HepG2 (cell line): ENCODE measurements around the gene DMRTC1B. TPM values are rescaled to one million over a fixed set of nuclear protein-coding genes. Genes with fewer than 3 reads are reported as not detected.
"Not testable (repeated sequence)": the region's sequence is repeated elsewhere in the genome, so short reads cannot be mapped to it uniquely, and the experiment has no call there.

ENCODE experiments used
- ATAC-seq: fragments of 200-7000 bp; cut with Tn5 transposase; 3 replicates; pipeline ENCODE4 v1.9.1; 2020; ENCODE audit warnings: mild to moderate bottlenecking, moderate library complexity
- BruUV-seq: library from RNA; stranded (reverse); fragments of 400-500 nt; replicated peaks from 2 replicates; lab custom pipeline; 2021; lab: Mats Ljungman, UMichigan
- CTCF ChIA-PET: fragments of 300-600 bp; formaldehyde crosslinking; extraction: SDS; loops from one replicate; lab custom pipeline; 2021; ENCODE audit warnings: low total read pairs, inconsistent platforms, low intra/inter-chr PET ratio; lab: Yijun Ruan, JAX
- POLR2A ChIA-PET: fragments of 350-600 bp; sonication (Branson Sonifier 250); formaldehyde crosslinking; loops from one replicate; lab custom pipeline; 2020; ENCODE audit warnings: antibody characterized with exemption, inconsistent platforms; lab: Yijun Ruan, JAX
- DNase-seq: peaks from one replicate; pipeline ENCODE4 v3.0.0-alpha.2; 2015; ENCODE audit warnings: low spot score
- FAIRE-seq: peaks from 3 replicates; lab custom pipeline; 2011; peaks lifted over from hg19 to GRCh38; lab: Jason Lieb, UNC
- H2AFZ ChIP-seq: one replicate; pipeline ENCODE4 v1.6.1; 2011; ENCODE audit warnings: low read length, inconsistent platforms
- H3K27ac ChIP-seq: fragments of 300-600 bp; 3 replicates; pipeline ENCODE4 v1.8.0; 2011; ENCODE audit warnings: mixed run types, mild to moderate bottlenecking, mixed read lengths, low read length, inconsistent platforms; ENCODE audit not compliant: insufficient read depth; ENCODE audit errors: extremely low read length
- H3K27me3 ChIP-seq, 2 experiments: fragments of 200-600 bp in 1 of 2; 2 replicates in 1 of 2; 3 replicates in 1 of 2; pipeline versions ENCODE4 v1.6.0 to v1.8.0; 2011; ENCODE audit warnings: low read length in 2 of 2, mild to moderate bottlenecking in 2 of 2, moderate library complexity in 2 of 2, inconsistent platforms in 1 of 2; ENCODE audit not compliant: insufficient read depth in 2 of 2, control insufficient read depth in 1 of 2
- H3K36me3 ChIP-seq, 2 experiments: fragments of 200-600 bp in 1 of 2; replicated peaks in 1 of 2; 2 replicates in 1 of 2; 3 replicates in 1 of 2; pipeline versions ENCODE4 v1.5.1 to v1.8.0; 2011; ENCODE audit warnings: low read length in 2 of 2, inconsistent platforms in 1 of 2; ENCODE audit not compliant: insufficient read depth in 2 of 2, control insufficient read depth in 1 of 2
- H3K4me1 ChIP-seq: 2 replicates; pipeline ENCODE4 v1.5.1; 2012; ENCODE audit warnings: low read length, inconsistent platforms; ENCODE audit not compliant: insufficient read depth
- H3K4me2 ChIP-seq: 2 replicates; pipeline ENCODE4 v1.6.0; 2011; ENCODE audit warnings: low read depth, low read length, inconsistent platforms
- H3K4me3 ChIP-seq, 3 experiments: fragments of 200-600 bp in 1 of 3; sonication (generic), shearing (Covaris generic) in 1 of 3; replicated peaks in 1 of 3; 2 replicates each; pipeline ENCODE4 v1.5.1; 2011 to 2016; ENCODE audit warnings: low read length in 3 of 3, inconsistent platforms in 2 of 3, low read depth in 2 of 3, mild to moderate bottlenecking in 2 of 3, control low read depth in 1 of 3, mixed read lengths in 1 of 3; ENCODE audit not compliant: insufficient read depth in 1 of 3
- H3K79me2 ChIP-seq: one replicate; pipeline ENCODE4 v1.6.1; 2011; ENCODE audit warnings: low read length, inconsistent platforms; ENCODE audit not compliant: insufficient read depth
- H3K9ac ChIP-seq: 2 replicates; pipeline ENCODE4 v1.6.0; 2011; ENCODE audit warnings: mild to moderate bottlenecking, low read depth, low read length, inconsistent platforms; ENCODE audit not compliant: insufficient read depth
- H3K9me3 ChIP-seq: 2 replicates; pipeline ENCODE4 v1.5.1; 2012; ENCODE audit warnings: mild to moderate bottlenecking, low read length
- H4K20me1 ChIP-seq: 2 replicates; pipeline ENCODE4 v1.6.0; 2011; ENCODE audit warnings: inconsistent platforms, mild to moderate bottlenecking, low read length, moderate library complexity; ENCODE audit not compliant: insufficient read depth
- WGBS: methylation state at CpG from one replicate; pipeline ENCODE4 v1.1.6; 2017; ENCODE audit warnings: low lambda C conversion rate; 5-methylcytosine and 5-hydroxymethylcytosine counted together
- in situ Hi-C: cut with HindIII; loops from 2 replicates; pipeline ENCODE4 v1.10.0; 2017; ENCODE audit warnings: low pct_unique_long_range_greater_than_20kb; ENCODE audit not compliant: extremely low pct_ligation_motif_present
- intact Hi-C: fragments of 100-400 bp; cut with micrococcal nuclease; formaldehyde crosslinking; loops from one replicate; pipeline ENCODE4 v1.10.0; 2022; ENCODE audit not compliant: unreplicated experiment
- polyA plus RNA-seq, 8 experiments: library from polyadenylated mRNA; depleted of rRNA in 3 of 8; stranded (reverse) in 7 of 8; unstranded in 1 of 8; fragments of >200 nt; fragmentation: Illumina TruSeq in 4 of 8; extraction: Trizol in 4 of 8; gene quantifications; 2 replicates each; pipeline versions ENCODE4 v1.2.1 to v1.2.3, GENCODE V29; 2011 to 2016; ENCODE audit warnings: low read depth in 4 of 8, missing spikeins in 1 of 8, mixed read lengths in 1 of 8; ENCODE audit not compliant: insufficient read depth in 1 of 8
- small RNA-seq, 3 experiments: library from RNA; depleted of rRNA; stranded (forward); fragments of <200 nt; gene quantifications; one replicate each; pipeline ENCODE3, GENCODE V24; 2012; ENCODE audit warnings: low read depth in 2 of 3, low replicate concordance in 1 of 3; ENCODE audit not compliant: insufficient read length in 3 of 3, insufficient read depth in 2 of 3
- total RNA-seq, 5 experiments: library from RNA; depleted of rRNA; stranded (reverse); fragments of >200 nt; fragmentation: Illumina TruSeq; extraction: Trizol; gene quantifications; 2 replicates each; pipeline ENCODE4 v1.2.3, GENCODE V29; 2016; ENCODE audit warnings: low read depth in 1 of 5

The DMRTC1B gene
- total and polyA plus RNA-seq, 2 of the 13 experiments (the other 11 are each of a cell fraction or from before 2014, with no cell fraction given), result not detected

GRCh38 chrX:72837532-72837931 is 60.8 kb downstream of the DMRTC1B start:
- CTCF ChIA-PET, H3K27ac ChIP-seq, H4K20me1 ChIP-seq, FAIRE-seq, BruUV-seq, intact Hi-C loops, H3K4me2 ChIP-seq, DNase-seq, H3K4me1 ChIP-seq, H3K9me3 ChIP-seq, H3K9ac ChIP-seq, H3K79me2 ChIP-seq, H2AFZ ChIP-seq, H3K36me3 ChIP-seq, H3K27me3 ChIP-seq, in situ Hi-C loops, ATAC-seq, POLR2A ChIA-PET, H3K4me3 ChIP-seq: not testable (repeated sequence)
- WGBS, result no CpG with 5 or more reads among the region's 2 CpGs

- FAIRE-seq, BruUV-seq, H2AFZ ChIP-seq, H3K4me2 ChIP-seq, H3K79me2 ChIP-seq, H3K9me3 ChIP-seq, CTCF ChIA-PET, H3K27ac ChIP-seq, H3K4me1 ChIP-seq, in situ Hi-C loops, H3K9ac ChIP-seq, H3K36me3 ChIP-seq, H4K20me1 ChIP-seq, H3K27me3 ChIP-seq, POLR2A ChIA-PET, ATAC-seq, H3K4me3 ChIP-seq, DNase-seq, intact Hi-C loops: not testable (repeated sequence)
- no CpG with 5 or more reads among the region's 2 CpGs for WGBS
Measured at GRCh38 chrX:72882898-72883297, 106.2 kb downstream of the DMRTC1B start.

- ATAC-seq, result peak; percentile 80
- H3K9ac ChIP-seq, H2AFZ ChIP-seq, H3K27ac ChIP-seq, H3K4me1 ChIP-seq, H3K27me3 ChIP-seq, H3K36me3 ChIP-seq, H3K4me2 ChIP-seq, FAIRE-seq, intact Hi-C loops, BruUV-seq, H3K4me3 ChIP-seq, H3K79me2 ChIP-seq, POLR2A ChIA-PET, H3K9me3 ChIP-seq, DNase-seq, in situ Hi-C loops, CTCF ChIA-PET, H4K20me1 ChIP-seq: not testable (repeated sequence)
- WGBS, result no CpG with 5 or more reads among the region's 14 CpGs
Measured at GRCh38 chrX:72889740-72890139, 113.0 kb downstream of the DMRTC1B start.

Small RNA genes within 50 kb of the gene (small RNA-seq; reads per million reads assigned to genes)
- gene RNU1-112P, result 0.33 to 31.9 (median 1.2) reads per million in 3 experiments

Other genes with a start within 250 kb of the DMRTC1B start
- 28.6 and 34.9 TPM in 2 replicates for gene HDAC8, start 204.0 kb upstream of the DMRTC1B start, total RNA-seq (2016; rRNA removed; fragmentation: Illumina TruSeq; extraction: Trizol)
- 10.8 and 13.7 TPM in 2 replicates for gene HDAC8, start 204.0 kb upstream of the DMRTC1B start, polyA plus RNA-seq (2011; rRNA removed)
- 5.4 and 6.8 TPM in 2 replicates for gene PHKA1, start 62.6 kb upstream of the DMRTC1B start, total RNA-seq (2016; rRNA removed; fragmentation: Illumina TruSeq; extraction: Trizol)
- 6.6 and 6.8 TPM in 2 replicates for gene PHKA1, start 62.6 kb upstream of the DMRTC1B start, polyA plus RNA-seq (2011; rRNA removed)
- not detected in 2 replicates for gene FAM236B, start 5.8 kb downstream of the DMRTC1B start, total RNA-seq (2016; rRNA removed; fragmentation: Illumina TruSeq; extraction: Trizol)
- not detected in 2 replicates for gene FAM236B, start 5.8 kb downstream of the DMRTC1B start, polyA plus RNA-seq (2011; rRNA removed)
- not detected in 2 replicates for gene FAM236D, start 31.3 kb downstream of the DMRTC1B start, total RNA-seq (2016; rRNA removed; fragmentation: Illumina TruSeq; extraction: Trizol)
- not detected in 2 replicates for gene FAM236D, start 31.3 kb downstream of the DMRTC1B start, polyA plus RNA-seq (2011; rRNA removed)
- gene FAM236C, start 135.7 kb downstream of the DMRTC1B start, total RNA-seq (2016; rRNA removed; fragmentation: Illumina TruSeq; extraction: Trizol), result not detected in 2 replicates
- not detected in 2 replicates for gene FAM236C, start 135.7 kb downstream of the DMRTC1B start, polyA plus RNA-seq (2011; rRNA removed)
- gene FAM236A, start 161.3 kb downstream of the DMRTC1B start, total RNA-seq (2016; rRNA removed; fragmentation: Illumina TruSeq; extraction: Trizol), result not detected in 2 replicates
- gene FAM236A, start 161.3 kb downstream of the DMRTC1B start, polyA plus RNA-seq (2011; rRNA removed), result not detected in 2 replicates
- gene DMRTC1, start 166.9 kb downstream of the DMRTC1B start, total RNA-seq (2016; rRNA removed; fragmentation: Illumina TruSeq; extraction: Trizol), result not detected in 2 replicates
- gene DMRTC1, start 166.9 kb downstream of the DMRTC1B start, polyA plus RNA-seq (2011; rRNA removed), result not detected in 2 replicates
- not detected in 2 replicates for gene PABPC1L2B, start 226.0 kb downstream of the DMRTC1B start, total RNA-seq (2016; rRNA removed; fragmentation: Illumina TruSeq; extraction: Trizol)
- gene PABPC1L2B, start 226.0 kb downstream of the DMRTC1B start, polyA plus RNA-seq (2011; rRNA removed), result not detected in 2 replicates